ENCODE measurements around the gene ALDOA.

DNA sequence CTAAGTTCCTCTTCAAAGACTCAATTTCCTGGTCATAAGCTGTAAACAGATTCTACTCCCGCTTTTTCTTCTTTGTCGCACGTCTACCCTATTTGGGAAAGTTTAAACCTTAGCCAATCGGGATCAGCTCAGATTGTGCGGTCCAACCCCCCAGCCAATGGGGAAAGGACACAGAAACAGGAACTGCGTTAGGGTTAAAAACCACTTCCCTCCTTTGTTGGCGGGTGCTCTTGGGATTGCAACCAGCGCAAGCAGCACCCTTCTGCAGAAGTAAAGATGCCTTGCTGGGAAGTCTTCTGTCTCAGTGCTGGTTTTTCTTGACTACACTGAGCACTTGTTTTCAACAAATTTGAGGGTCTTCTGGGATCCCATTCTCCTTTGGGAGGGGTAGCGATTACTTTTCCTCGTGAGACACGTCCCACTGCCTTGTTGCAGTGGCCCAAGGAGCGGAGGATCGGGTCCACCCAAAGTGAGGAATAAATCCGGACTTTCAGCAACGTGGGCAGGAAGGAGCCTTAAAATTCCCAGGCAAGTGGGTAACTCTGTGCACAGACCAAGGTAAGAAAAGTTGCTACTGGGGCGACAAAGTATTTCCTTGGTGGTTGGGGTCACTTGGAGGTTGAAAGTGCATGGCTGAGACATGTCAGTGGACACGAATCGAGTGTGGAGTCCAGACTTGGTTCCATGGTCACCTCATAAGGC, 31.5 kb downstream of the ALDOA start:
- TF ChIP-seq POLR2AphosphoS5 (IDR thresholded peaks at IDR 0.05) = no peak
- no peak for TF ChIP-seq CTCF (IDR thresholded peaks at IDR 0.05)
- TF ChIP-seq POLR2A (IDR thresholded peaks at IDR 0.05) = no peak
- TF ChIP-seq EP300 (IDR thresholded peaks at IDR 0.05) = no peak
